Calu3 (cell line): ENCODE data around the gene WNK2. TPM values are rescaled to one million over a fixed set of nuclear protein-coding genes. Genes with fewer than 3 reads are reported as not detected.

Source experiments
- BruUV-seq: library from RNA; stranded (reverse); fragments of 400-500 nt; replicated peaks from 2 replicates; lab custom pipeline; 2021; lab: Mats Ljungman, UMichigan
- CTCF ChIA-PET: fragments of 300-600 bp; sonication (Branson Sonifier 250); formaldehyde crosslinking; loops from one replicate; lab custom pipeline; 2022; ENCODE audit warnings: antibody characterized with exemption; lab: Charles Lee
- DNase-seq: peaks from one replicate; pipeline ENCODE4 v3.0.0; 2022
- H3K27ac Mint-ChIP-seq: one replicate; pipeline ENCODE4 v1.8.0; 2022; ENCODE audit warnings: mixed read lengths; ENCODE audit not compliant: unreplicated experiment
- H3K27me3 Mint-ChIP-seq: one replicate; pipeline ENCODE4 v1.8.0; 2022; ENCODE audit warnings: mixed read lengths; ENCODE audit not compliant: unreplicated experiment
- H3K36me3 Mint-ChIP-seq: one replicate; pipeline ENCODE4 v1.8.0; 2022; ENCODE audit warnings: mild to moderate bottlenecking, moderate library complexity, mixed read lengths; ENCODE audit not compliant: insufficient read depth, unreplicated experiment
- H3K4me1 Mint-ChIP-seq: one replicate; pipeline ENCODE4 v1.8.0; 2022; ENCODE audit warnings: mild to moderate bottlenecking, low read depth, mixed read lengths; ENCODE audit not compliant: unreplicated experiment
- H3K4me3 Mint-ChIP-seq: one replicate; pipeline ENCODE4 v1.8.0; 2022; ENCODE audit warnings: mild to moderate bottlenecking, low read depth, moderate library complexity, mixed read lengths; ENCODE audit not compliant: unreplicated experiment
- H3K9me3 Mint-ChIP-seq: one replicate; pipeline ENCODE4 v1.8.0; 2022; ENCODE audit warnings: low read depth, mixed read lengths; ENCODE audit not compliant: unreplicated experiment
- intact Hi-C: fragments of 100-400 bp; cut with micrococcal nuclease; formaldehyde crosslinking; loops from one replicate; pipeline ENCODE4 v1.10.0; 2022; ENCODE audit not compliant: unreplicated experiment
- total RNA-seq: library from RNA; stranded (reverse); gene quantifications from 2 replicates; pipeline ENCODE4 v1.2.3, GENCODE V29; 2022
- TF ChIP-seq, protein P1 (sequence below): fragments of 200-600 bp; IDR thresholded peaks from one replicate; pipeline ENCODE4 v1.8.0; 2022; ENCODE audit warnings: antibody characterized with exemption; ENCODE audit not compliant: unreplicated experiment

Gene WNK2
- total RNA-seq, 1 experiment from 2014 or later = 85.7 TPM

DNA sequence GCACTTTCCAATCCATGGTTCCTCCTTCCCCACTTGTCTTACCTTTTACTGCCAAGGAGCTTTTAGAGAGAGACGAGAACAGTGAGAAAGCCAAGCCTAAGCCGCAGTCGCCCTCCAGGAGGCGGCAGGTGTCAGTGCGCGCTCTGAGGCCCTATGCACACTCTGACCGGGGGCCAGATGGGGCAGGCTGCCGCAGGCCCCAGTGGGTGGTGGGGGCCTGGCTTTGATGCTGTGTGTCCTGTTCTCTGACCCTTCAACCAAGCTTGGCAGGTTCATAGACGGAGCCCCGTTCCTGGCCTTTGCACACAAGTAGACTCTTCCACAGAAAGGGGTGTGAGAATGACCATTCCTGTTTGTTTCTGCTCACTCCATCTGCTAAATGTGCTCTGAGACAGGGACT, 77.3 kb downstream of the WNK2 start:
- no peak for DNase-seq
- Mint-ChIP-seq H3K27me3 (no peaks in the 10 kb centered on the region), H3K9me3 (no peaks in the 10 kb centered on the region), H3K36me3 (peaks cover 14% of the 10 kb centered on the region), H3K4me3 (no peak overlapping the region), H3K4me1 (no peaks in the 10 kb centered on the region), H3K27ac (no peak overlapping the region)
- CTCF ChIA-PET = no interaction called here
- no TSS peak for BruUV-seq
- TF ChIP-seq, protein P1, sequence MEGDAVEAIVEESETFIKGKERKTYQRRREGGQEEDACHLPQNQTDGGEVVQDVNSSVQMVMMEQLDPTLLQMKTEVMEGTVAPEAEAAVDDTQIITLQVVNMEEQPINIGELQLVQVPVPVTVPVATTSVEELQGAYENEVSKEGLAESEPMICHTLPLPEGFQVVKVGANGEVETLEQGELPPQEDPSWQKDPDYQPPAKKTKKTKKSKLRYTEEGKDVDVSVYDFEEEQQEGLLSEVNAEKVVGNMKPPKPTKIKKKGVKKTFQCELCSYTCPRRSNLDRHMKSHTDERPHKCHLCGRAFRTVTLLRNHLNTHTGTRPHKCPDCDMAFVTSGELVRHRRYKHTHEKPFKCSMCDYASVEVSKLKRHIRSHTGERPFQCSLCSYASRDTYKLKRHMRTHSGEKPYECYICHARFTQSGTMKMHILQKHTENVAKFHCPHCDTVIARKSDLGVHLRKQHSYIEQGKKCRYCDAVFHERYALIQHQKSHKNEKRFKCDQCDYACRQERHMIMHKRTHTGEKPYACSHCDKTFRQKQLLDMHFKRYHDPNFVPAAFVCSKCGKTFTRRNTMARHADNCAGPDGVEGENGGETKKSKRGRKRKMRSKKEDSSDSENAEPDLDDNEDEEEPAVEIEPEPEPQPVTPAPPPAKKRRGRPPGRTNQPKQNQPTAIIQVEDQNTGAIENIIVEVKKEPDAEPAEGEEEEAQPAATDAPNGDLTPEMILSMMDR = no peak
- intact Hi-C loops = no loop called here

DNA sequence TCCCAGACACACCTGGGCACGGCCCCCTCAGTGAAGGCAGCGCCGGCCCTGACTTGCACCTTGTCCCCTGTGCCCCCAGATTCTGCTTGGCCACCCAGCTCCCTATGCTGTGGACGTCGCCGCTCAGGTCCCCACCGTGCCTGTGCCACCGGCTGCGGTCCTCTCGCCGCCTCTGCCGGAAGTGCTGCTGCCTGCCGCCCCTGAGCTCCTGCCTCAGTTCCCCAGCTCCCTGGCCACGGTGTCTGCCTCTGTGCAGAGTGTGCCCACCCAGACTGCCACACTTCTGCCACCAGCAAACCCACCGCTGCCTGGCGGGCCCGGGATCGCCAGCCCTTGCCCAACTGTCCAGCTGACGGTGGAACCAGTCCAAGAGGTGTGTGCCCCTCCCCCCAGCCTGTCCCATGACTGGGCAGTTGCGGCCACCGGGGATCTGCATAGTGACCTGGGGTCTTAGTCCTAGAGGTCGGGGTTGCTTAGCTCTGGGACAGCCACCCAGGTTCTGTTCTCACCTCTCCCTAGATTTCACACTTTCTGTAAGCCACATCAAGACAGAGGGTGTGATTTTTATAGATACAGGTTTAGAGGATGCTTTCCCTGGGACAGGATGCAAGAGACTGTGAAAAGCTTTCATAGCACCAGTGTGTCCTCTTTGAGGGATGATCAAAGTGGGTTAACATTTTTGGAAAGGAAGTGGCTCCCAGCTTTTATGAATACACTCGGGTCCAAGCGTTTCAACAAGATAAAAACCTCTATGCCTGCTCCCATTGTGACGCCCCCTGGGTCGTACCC, 78.0 kb downstream of the WNK2 start:
- no peak overlapping the region for H3K27ac Mint-ChIP-seq
- intact Hi-C loops = no loop called here

DNA sequence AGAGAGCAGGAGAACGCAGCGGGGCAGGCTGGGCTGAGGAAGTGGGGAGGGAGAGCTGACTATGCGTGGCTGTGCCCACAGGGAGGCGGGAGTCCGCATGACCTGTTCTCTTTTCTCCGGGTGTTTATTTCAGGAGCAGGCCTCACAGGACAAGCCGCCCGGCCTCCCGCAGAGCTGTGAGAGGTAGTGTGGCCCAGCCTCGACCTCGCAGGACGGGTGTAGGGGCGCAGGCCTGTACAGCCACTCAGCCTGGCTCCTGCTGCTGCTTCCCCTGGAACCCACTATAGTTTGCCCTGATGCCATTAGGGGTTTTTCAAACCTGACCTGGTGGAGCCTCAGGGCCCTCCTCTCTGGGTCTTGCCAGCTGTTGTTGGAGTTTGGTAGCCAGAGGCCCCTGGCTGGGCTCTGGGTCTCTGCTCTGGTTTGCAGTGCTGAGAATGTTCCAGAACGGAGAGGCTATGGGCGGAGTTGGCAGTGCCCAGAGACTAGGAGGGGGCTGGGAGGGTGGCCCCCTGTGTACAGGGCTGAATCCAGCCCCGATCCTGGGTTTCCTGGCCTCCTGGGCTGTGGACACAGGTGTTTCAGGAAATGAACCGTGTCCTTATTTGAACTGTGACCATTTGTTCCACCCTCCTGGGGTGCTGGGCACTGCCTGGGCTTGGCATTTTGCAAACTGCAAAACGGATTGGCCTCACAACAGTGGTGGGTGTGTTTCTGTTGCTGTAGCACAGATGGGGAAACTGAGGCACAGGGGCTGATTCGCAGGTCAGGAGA, 78.8 kb downstream of the WNK2 start:
- Mint-ChIP-seq H3K36me3 (peaks cover 14% of the 10 kb centered on the region), H3K27ac (no peak overlapping the region), H3K9me3 (no peaks in the 10 kb centered on the region), H3K4me1 (no peaks in the 10 kb centered on the region), H3K4me3 (no peak overlapping the region), H3K27me3 (no peaks in the 10 kb centered on the region)
- intact Hi-C loops = no loop called here
- CTCF ChIA-PET = no interaction called here
- BruUV-seq = no TSS peak
- TF ChIP-seq, protein P1 = no peak
- DNase-seq = no peak

More for the DNA sequence above, 78.0 kb downstream of the WNK2 start:
- no peak overlapping the region for H3K4me3 Mint-ChIP-seq
- CTCF ChIA-PET = no interaction called here
- no peak for DNase-seq
- no peaks in the 10 kb centered on the region for H3K9me3 Mint-ChIP-seq
- TF ChIP-seq, protein P1 = no peak
- no peaks in the 10 kb centered on the region for H3K27me3 Mint-ChIP-seq
- no peaks in the 10 kb centered on the region for H3K4me1 Mint-ChIP-seq
- peaks cover 14% of the 10 kb centered on the region for H3K36me3 Mint-ChIP-seq
- no TSS peak for BruUV-seq

DNA sequence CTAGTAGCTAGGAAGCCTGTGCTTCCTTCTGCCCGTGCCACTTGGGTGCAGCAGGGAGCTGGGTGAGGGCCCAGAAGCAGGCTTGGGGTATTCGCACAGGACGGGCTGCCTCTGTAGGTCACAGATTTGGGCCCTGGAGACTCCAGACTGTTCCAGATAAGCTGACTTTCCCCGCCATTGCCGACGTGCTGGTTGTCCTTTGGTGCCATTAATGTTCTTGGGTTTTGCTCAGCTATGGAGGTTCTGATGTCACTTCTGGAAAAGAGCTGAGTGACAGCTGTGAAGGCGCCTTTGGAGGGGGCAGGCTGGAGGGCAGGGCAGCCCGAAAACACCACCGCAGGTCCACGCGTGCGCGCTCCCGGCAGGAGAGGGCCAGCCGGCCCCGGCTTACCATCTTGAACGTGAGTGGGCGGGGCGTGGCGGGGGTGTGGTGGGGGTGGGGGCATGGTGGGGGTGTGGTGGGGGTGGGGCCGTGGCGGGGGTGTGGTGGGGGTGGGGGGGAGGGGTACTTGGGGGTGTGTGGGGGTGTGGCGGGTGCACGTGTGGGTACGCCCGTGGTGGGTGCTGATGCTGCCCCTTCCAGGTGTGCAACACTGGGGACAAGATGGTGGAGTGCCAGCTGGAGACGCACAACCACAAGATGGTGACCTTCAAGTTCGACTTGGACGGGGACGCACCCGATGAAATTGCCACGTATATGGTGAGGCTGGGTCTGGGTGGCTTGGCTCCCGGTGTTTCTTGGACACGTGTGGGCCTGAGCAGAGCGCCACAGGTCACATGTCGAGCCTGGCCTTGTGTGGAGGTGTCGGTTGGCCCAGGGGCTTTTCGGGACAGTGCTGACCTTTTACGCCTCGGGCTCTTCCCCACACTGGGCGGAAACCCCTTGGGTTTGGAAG, 79.6 kb downstream of the WNK2 start:
- no peak overlapping the region for H3K27ac Mint-ChIP-seq

More for the DNA sequence above, 79.6 kb downstream of the WNK2 start:
- Mint-ChIP-seq H3K36me3 (peaks cover 15% of the 10 kb centered on the region), H3K9me3 (no peaks in the 10 kb centered on the region), H3K27me3 (no peaks in the 10 kb centered on the region), H3K4me1 (no peaks in the 10 kb centered on the region), H3K4me3 (no peak overlapping the region)
- BruUV-seq = no TSS peak
- no peak for DNase-seq
- TF ChIP-seq, protein P1 = no peak
- intact Hi-C loops = no loop called here
- CTCF ChIA-PET = no interaction called here
